Psoas muscle (tissue), 8 donors: Measurements from ENCODE around the gene EML4. TPM values are rescaled to one million over a fixed set of nuclear protein-coding genes. Genes with fewer than 3 reads are reported as not detected.
"Not testable (repeated sequence)": the region's sequence is repeated elsewhere in the genome, so short reads cannot be mapped to it uniquely, and the experiment has no call there.

ENCODE experiments used
- ATAC-seq, 4 donors: fragments of 200-7000 bp; cut with Tn5 transposase; one replicate each; pipeline ENCODE4 v1.9.1; 2020; ENCODE audit warnings: moderate library complexity in 3 of 4, mild to moderate bottlenecking in 2 of 4
- DNase-seq, 2 donors: peaks; one replicate each; pipeline ENCODE4 v3.0.0-alpha.2; 2020
- H3K27ac ChIP-seq: fragments of 200-600 bp; one replicate; pipeline ENCODE4 v1.8.0; 2022
- H3K27me3 ChIP-seq, 3 donors: fragments of 200-600 bp in 1 of 3; one replicate each; pipeline versions ENCODE4 v1.6.1 to v1.8.0; 2013 to 2022; ENCODE audit warnings: low read length in 2 of 3, mild to moderate bottlenecking in 2 of 3, moderate library complexity in 1 of 3; ENCODE audit not compliant: insufficient read depth in 3 of 3
- H3K36me3 ChIP-seq, 2 donors: fragments of 200-600 bp in 1 of 2; one replicate each; pipeline versions ENCODE4 v1.6.1 to v1.8.0; 2013 to 2022; ENCODE audit warnings: low read depth in 1 of 2, mild to moderate bottlenecking in 1 of 2, moderate library complexity in 1 of 2; ENCODE audit not compliant: insufficient read depth in 1 of 2
- H3K4me1 ChIP-seq: fragments of 200-600 bp; one replicate; pipeline ENCODE4 v1.8.0; 2022
- H3K4me3 ChIP-seq: fragments of 200-600 bp; one replicate; pipeline ENCODE4 v1.8.0; 2022; ENCODE audit warnings: mild to moderate bottlenecking
- H3K9me3 ChIP-seq: fragments of 200-600 bp; one replicate; pipeline ENCODE4 v1.8.0; 2022
- WGBS, 3 donors: extraction: QIAGEN DNeasy Blood & Tissue Kit; methylation state at CpG; one replicate each; pipeline versions ENCODE4 v1.1.6 to v1.1.7; 2013; 5-methylcytosine and 5-hydroxymethylcytosine counted together
- intact Hi-C, 2 donors: fragments of 100-400 bp; cut with DNase I; formaldehyde crosslinking; loops; one replicate each; pipeline versions ENCODE4 v1.11.0 to v1.14.2; 2022
- polyA plus RNA-seq, 3 donors: library from polyadenylated mRNA; stranded (reverse); fragments of 200-250 nt; gene quantifications; one replicate each; pipeline ENCODE4 v1.2.3, GENCODE V29; 2013
- total RNA-seq, 4 donors: library from RNA; stranded (reverse); fragmentation: NEBNext Ultra II Directional in 2 of 4; extraction: Animal tissue kit (Norgen Biotek cat#: 25700) in 2 of 4; gene quantifications; one replicate each; pipeline versions ENCODE4 v1.2.1 to v1.2.4, GENCODE V29; 2021 to 2023
- TF ChIP-seq, protein P1 (sequence below): fragments of 200-600 bp; IDR thresholded peaks from one replicate; pipeline ENCODE4 v1.8.0; 2022; ENCODE audit warnings: antibody characterized with exemption
- donor health status: healthy with polysubstance abuse.
- donor health status: DM: no; HTN: no; CAD: no; lungs with moderate emphysema.
- donor health status: Bipolar disorder and iron deficiency.
- donor health status: healthy.
- donor health status: DM: yes; HTN: yes; CAD: no.
- donor health status: DM: no; HTN: no; CAD: no.
- donor health status: DM: no; HTN: no; CAD: no.
- donor health status: DM: yes; HTN: yes; CAD: no.

The EML4 gene
- total and polyA plus RNA-seq, 7 donors, result 2.7 to 8.9 (median 5.0) TPM

DNA sequence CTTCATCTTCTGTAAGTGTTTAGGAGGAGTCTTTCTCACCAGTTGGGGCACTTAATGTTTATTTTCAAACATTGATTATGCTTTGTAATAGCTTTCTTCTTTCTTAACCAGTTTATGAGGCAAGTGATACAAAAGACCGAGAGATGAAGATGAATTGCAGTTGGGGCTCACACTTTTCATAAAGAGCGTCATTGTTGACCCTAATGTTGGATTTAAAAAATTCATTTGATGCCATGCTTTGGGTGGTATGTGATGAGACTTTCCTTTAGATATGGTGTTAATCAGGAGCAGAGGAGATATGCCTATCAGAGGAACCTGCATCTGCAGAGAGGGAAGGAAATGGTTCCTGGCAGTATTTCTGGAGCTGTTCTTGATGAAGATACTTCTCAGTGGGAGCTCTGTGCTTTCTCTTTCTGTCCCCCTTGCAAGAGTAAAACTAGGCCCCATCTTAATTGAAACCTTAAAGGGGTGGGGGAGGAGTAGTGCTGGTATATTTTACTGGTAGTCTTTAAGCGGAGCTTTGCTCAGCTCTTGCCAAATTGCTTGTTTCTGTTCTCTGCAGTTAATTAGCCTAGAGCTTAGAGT is 2.3 kb downstream of the EML4 start:
- DNase-seq (no peak), ATAC-seq (no peak)
- Histone ChIP-seq H3K27ac (no peak overlapping the region), H3K4me3 (peak overlapping the region; percentile 14), H3K4me1 (peaks cover 22% of the 10 kb centered on the region), H3K36me3 (no peaks in the 10 kb centered on the region), H3K9me3 (no peaks in the 10 kb centered on the region), H3K27me3 (no peaks in the 10 kb centered on the region)
- TF ChIP-seq, protein P1, sequence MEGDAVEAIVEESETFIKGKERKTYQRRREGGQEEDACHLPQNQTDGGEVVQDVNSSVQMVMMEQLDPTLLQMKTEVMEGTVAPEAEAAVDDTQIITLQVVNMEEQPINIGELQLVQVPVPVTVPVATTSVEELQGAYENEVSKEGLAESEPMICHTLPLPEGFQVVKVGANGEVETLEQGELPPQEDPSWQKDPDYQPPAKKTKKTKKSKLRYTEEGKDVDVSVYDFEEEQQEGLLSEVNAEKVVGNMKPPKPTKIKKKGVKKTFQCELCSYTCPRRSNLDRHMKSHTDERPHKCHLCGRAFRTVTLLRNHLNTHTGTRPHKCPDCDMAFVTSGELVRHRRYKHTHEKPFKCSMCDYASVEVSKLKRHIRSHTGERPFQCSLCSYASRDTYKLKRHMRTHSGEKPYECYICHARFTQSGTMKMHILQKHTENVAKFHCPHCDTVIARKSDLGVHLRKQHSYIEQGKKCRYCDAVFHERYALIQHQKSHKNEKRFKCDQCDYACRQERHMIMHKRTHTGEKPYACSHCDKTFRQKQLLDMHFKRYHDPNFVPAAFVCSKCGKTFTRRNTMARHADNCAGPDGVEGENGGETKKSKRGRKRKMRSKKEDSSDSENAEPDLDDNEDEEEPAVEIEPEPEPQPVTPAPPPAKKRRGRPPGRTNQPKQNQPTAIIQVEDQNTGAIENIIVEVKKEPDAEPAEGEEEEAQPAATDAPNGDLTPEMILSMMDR, result no peak
- intact Hi-C loops, result loop anchor here in 1 of 2 donors (5.0 kb wide), 1 partner anchor 51 kb away; no protein-coding TSS in a partner anchor
- 83 to 85% (median 84%) methylated on average over 3 of the region's 3 CpGs for WGBS, 3 donors

DNA sequence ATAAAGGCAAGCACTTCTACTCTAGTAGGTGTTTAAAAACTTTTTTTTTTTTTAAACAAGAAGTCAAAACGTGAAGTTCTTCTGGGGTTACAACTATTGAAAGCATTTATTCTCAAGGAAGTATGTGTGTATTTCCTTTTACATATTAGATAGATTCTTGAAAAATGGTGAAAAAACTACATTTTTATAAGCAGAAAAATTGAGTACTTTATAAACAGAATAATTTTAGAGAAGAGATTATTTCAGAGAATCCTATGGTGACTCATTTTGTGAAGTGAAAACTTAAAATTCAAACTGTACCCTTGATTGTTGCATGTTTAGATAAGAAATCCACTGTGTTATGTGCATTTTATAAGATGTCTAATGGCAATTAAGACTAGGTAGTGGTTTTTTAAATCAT is 2.9 kb downstream of the EML4 start:
- intact Hi-C loops, result loop anchor here in 1 of 2 donors (5.0 kb wide), 1 partner anchor 50 kb away; no protein-coding TSS in a partner anchor
- Histone ChIP-seq H3K9me3 (no peaks in the 10 kb centered on the region), H3K4me1 (peaks cover 22% of the 10 kb centered on the region), H3K4me3 (peak overlapping the region; percentile 14), H3K27me3 (no peaks in the 10 kb centered on the region), H3K36me3 (no peaks in the 10 kb centered on the region), H3K27ac (no peak overlapping the region)
- DNase-seq (no peak), ATAC-seq (no peak)
- WGBS, 3 donors, result 50 to 57% (median 57%) methylated on average over 1 of the region's 1 CpG
- TF ChIP-seq, protein P1, result no peak

DNA sequence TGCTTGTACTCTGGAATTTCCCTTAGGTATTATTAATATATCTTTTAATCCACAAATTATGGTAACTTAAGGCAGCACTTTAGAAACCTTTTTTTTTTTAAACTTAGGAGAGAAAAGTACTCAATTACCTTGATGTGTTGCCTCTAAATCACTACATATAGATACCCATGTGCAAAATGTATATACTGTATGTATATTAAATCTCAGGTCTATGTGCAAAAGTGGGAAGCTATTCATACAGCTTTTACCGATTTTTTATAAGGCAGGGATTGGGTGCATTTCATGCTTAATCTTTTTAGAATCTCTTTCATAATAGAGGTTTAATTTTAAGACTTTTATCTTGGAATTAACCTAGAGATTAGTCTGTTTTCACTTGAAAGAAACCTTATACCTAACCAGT is 3.4 kb downstream of the EML4 start:
- intact Hi-C loops, result loop anchor here in 1 of 2 donors (5.0 kb wide), 1 partner anchor 50 kb away; no protein-coding TSS in a partner anchor
- 33 to 37% (median 36%) methylated on average over 1 of the region's 1 CpG for WGBS, 3 donors
- Histone ChIP-seq H3K9me3 (no peaks in the 10 kb centered on the region), H3K4me1 (peaks cover 22% of the 10 kb centered on the region), H3K27ac (no peak overlapping the region), H3K4me3 (no peak overlapping the region), H3K27me3 (no peaks in the 10 kb centered on the region), H3K36me3 (no peaks in the 10 kb centered on the region)
- ATAC-seq (no peak), DNase-seq (no peak)
- TF ChIP-seq, protein P1, result no peak

DNA sequence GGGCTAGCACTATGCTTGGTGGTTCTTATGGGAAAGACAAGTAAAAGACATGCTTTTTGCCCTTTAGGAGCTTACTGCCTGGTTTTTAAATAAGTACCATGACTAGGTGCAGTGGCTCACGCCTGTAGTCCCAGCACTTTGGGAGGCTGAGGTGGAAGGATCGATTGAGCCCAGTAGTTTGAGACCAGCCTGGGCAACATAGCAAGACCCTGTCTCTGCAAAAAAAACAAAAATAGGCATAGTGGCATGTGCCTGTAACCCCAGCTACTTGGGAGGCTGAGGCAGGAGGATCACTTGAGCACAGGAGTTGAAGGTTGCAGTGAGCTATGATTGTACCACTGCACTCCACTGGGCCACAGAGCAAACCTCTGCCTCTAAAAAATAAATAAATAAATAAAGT is 4.3 kb downstream of the EML4 start:
- peaks cover 22% of the 10 kb centered on the region for H3K4me1 ChIP-seq
- H3K36me3 ChIP-seq, H3K4me3 ChIP-seq, H3K27me3 ChIP-seq, ATAC-seq, H3K27ac ChIP-seq, DNase-seq, H3K9me3 ChIP-seq: not testable (repeated sequence)
- 89 to 98% (median 98%) methylated on average over 2 of the region's 2 CpGs for WGBS, 3 donors
- intact Hi-C loops, result loop anchor here in 1 of 2 donors (5.0 kb wide), 1 partner anchor 49 kb away; no protein-coding TSS in a partner anchor

DNA sequence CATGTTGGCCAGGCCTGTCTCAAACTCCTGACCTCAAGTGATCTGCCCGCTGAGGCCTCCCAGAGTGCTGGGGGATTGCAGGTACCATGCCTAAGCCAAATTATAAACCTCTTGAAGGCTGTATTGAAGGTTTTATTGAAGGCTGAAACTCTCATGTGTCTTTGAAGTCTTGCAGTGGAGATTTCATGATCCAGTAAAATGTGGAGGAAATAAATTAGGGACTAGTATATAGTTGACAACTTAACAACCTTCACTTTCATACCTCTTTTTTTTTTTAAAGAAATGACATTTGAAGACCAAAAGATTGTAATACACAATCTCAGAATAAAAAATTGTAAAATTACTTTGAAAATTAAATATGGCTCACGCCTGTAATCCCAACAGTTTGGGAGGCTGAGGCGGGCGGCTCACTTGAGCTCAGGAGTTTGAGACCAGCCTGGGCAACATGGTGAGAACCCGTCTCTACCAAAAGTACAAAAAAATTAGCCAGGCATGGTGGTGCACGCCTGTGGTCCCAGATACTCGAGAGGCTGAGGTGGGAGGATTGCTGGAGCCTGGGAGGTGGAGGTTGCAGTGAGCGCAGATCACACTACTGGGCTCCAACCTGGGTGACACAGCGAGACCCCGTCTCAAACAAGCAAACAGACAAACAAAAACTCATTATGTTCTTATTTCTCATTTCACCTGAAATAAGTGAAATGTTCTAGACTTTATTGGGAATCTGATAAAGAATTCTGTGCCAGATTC is 8.0 kb downstream of the EML4 start:
- Histone ChIP-seq H3K4me3 (no peak overlapping the region), H3K27ac (no peak overlapping the region), H3K27me3 (no peaks in the 10 kb centered on the region), H3K4me1 (no peaks in the 10 kb centered on the region), H3K36me3 (no peaks in the 10 kb centered on the region), H3K9me3 (no peaks in the 10 kb centered on the region)
- ATAC-seq (no peak), DNase-seq (no peak)
- 97 to 99% (median 98%) methylated on average over 10 of the region's 10 CpGs for WGBS, 3 donors
- intact Hi-C loops, result no loop called here
- TF ChIP-seq, protein P1, result no peak
